Measurements from ENCODE around the gene RAD51B.

RAD51B gene

DNA sequence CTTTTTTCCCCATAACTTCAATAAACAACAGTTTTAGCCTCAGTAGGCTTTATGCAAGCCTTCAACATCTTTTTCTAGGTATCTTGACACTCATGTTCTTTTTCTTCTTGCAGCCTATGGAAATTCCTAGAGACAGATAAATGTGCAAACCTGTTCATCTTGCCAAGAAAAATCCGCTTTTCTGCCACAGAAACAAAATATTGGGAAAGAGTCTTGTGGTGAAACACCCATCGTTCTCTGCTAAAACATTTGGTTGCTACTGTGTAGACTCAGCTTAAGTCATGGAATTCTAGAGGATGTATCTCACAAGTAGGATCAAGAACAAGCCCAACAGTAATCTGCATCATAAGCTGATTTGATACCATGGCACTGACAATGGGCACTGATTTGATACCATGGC lies 677.4 kb downstream of the RAD51B start:
- 93% methylated on average over 2 of the region's 2 CpGs for WGBS
- Histone ChIP-seq H3K9me3 (ENCODE audit: insufficient read depth, low read depth, low read length) (no peaks in the 10 kb centered on the region), H3K27ac (ENCODE audit: low read depth, low read length) (no peak overlapping the region), H3K9ac (ENCODE audit: low read depth, low read length) (no peak overlapping the region), H3K4me1 (ENCODE audit: insufficient read depth, low read length) (peaks cover 19% of the 10 kb centered on the region), H3K36me3 (ENCODE audit: insufficient read depth, low read length) (no peaks in the 10 kb centered on the region), H3K27me3 (ENCODE audit: insufficient read depth, low read length) (no peaks in the 10 kb centered on the region), H3K4me3 (ENCODE audit: low read length) (no peak overlapping the region)

DNA sequence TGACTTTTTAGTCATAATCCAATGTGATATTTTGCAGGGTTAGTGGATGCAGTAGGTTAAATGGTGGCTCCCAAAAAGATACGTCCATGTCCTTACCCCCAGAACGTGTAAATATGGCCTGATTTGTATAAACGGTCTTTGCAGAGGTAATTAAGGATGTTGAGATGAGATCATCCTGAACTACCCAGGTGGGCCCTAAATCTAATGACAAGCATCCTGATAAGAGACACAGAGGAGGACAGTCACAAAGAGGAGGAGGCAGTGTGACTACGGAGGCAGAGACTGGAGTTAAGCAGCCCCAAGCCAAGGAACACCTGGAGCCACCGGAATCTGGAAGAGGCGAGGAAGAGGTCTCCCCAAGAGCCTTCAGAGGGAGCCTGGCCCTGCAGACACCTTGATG lies 679.9 kb downstream of the RAD51B start:
- Histone ChIP-seq H3K9me3 (ENCODE audit: insufficient read depth, low read depth, low read length) (no peaks in the 10 kb centered on the region), H3K4me1 (ENCODE audit: insufficient read depth, low read length) (peaks cover 10% of the 10 kb centered on the region; the same call in 1 of the 2 replicates), H3K4me3 (ENCODE audit: low read length) (no peak overlapping the region), H3K27me3 (ENCODE audit: insufficient read depth, low read length) (no peaks in the 10 kb centered on the region), H3K27ac (ENCODE audit: low read depth, low read length) (no peak overlapping the region), H3K9ac (ENCODE audit: low read depth, low read length) (no peak overlapping the region), H3K36me3 (ENCODE audit: insufficient read depth, low read length) (no peaks in the 10 kb centered on the region)
- WGBS = 93% methylated on average over 6 of the region's 6 CpGs

DNA sequence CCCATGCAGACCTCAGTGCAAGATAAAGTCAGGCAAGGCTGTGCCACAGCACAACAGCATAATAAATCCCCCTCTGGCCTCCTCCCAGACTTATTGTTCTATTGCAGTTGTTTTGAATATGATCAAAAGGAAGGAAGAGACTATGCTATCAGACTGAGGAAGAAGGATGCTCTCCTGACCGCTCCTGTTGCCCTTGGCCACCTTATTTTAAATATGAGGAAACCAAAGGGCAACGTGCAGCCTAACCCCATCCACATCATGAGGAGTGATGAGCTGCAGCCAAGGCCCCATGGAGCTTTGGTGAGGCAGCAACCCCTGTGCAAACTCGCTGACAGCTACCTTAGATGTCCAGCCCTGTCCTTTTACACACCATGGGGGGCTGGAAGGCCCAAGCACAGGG lies 681.6 kb downstream of the RAD51B start:
- 92% methylated on average over 3 of the region's 3 CpGs for WGBS
- Histone ChIP-seq H3K27me3 (ENCODE audit: insufficient read depth, low read length) (no peaks in the 10 kb centered on the region), H3K4me3 (ENCODE audit: low read length) (no peak overlapping the region), H3K27ac (ENCODE audit: low read depth, low read length) (no peak overlapping the region), H3K9ac (ENCODE audit: low read depth, low read length) (no peak overlapping the region), H3K9me3 (ENCODE audit: insufficient read depth, low read depth, low read length) (no peaks in the 10 kb centered on the region), H3K4me1 (ENCODE audit: insufficient read depth, low read length) (peaks cover 10% of the 10 kb centered on the region), H3K36me3 (ENCODE audit: insufficient read depth, low read length) (no peaks in the 10 kb centered on the region)

DNA sequence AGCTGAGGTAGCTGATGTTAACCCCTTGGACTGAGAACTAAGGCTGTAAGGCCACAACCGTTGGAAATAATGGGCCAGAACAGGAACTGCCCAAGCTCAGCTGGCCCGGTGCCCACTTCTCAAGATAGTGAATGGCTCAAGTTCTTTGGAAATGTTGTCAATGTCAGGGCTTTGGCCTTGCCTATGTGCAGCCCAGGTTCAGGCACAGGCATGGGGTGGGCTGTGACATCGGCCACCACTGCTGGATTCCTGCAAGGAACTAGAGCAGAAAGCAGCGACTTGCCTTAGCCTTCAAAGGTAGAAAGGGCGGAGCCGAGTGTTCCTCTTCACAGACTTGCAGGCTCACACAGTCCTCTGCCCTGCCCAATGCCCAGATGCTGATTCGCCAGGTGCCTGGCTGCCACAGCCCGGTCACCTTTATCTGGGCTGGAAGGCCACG lies 682.1 kb downstream of the RAD51B start:
- Histone ChIP-seq H3K9ac (ENCODE audit: low read depth, low read length) (no peak overlapping the region), H3K9me3 (ENCODE audit: insufficient read depth, low read depth, low read length) (no peaks in the 10 kb centered on the region), H3K4me1 (ENCODE audit: insufficient read depth, low read length) (peaks cover 14% of the 10 kb centered on the region), H3K4me3 (ENCODE audit: low read length) (no peak overlapping the region), H3K27ac (ENCODE audit: low read depth, low read length) (no peak overlapping the region), H3K27me3 (ENCODE audit: insufficient read depth, low read length) (no peaks in the 10 kb centered on the region), H3K36me3 (ENCODE audit: insufficient read depth, low read length) (no peaks in the 10 kb centered on the region)
- 93% methylated on average over 9 of the region's 9 CpGs for WGBS

DNA sequence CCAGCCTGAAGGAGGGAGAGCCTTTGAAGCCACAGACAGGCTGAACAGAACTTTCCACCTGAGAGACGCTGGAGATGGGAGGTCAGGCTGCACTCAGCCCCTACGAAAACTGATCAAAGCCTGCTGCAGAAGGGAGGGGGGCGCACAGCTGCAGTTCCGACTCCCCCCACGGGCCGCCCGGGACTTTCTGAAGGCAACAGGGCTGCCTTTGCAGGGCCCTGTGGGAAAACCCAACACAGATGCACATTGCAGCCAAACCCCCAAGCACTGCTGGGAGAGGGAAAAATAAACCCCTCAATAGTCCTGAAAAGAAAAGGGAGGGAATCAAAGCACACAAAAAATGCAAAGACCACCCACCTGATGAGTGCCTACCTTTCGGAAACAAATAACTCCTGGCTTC lies 682.7 kb downstream of the RAD51B start:
- no peak overlapping the region for H3K4me3 ChIP-seq (ENCODE audit: low read length)
- H3K9me3 ChIP-seq (ENCODE audit: insufficient read depth, low read depth, low read length) = no peaks in the 10 kb centered on the region
- no peak overlapping the region for H3K27ac ChIP-seq (ENCODE audit: low read depth, low read length)
- 91% methylated on average over 8 of the region's 8 CpGs for WGBS
- H3K9ac ChIP-seq (ENCODE audit: low read depth, low read length) = no peak overlapping the region
- H3K4me1 ChIP-seq (ENCODE audit: insufficient read depth, low read length) = peaks cover 14% of the 10 kb centered on the region
- H3K27me3 ChIP-seq (ENCODE audit: insufficient read depth, low read length) = no peaks in the 10 kb centered on the region
- no peaks in the 10 kb centered on the region for H3K36me3 ChIP-seq (ENCODE audit: insufficient read depth, low read length)

DNA sequence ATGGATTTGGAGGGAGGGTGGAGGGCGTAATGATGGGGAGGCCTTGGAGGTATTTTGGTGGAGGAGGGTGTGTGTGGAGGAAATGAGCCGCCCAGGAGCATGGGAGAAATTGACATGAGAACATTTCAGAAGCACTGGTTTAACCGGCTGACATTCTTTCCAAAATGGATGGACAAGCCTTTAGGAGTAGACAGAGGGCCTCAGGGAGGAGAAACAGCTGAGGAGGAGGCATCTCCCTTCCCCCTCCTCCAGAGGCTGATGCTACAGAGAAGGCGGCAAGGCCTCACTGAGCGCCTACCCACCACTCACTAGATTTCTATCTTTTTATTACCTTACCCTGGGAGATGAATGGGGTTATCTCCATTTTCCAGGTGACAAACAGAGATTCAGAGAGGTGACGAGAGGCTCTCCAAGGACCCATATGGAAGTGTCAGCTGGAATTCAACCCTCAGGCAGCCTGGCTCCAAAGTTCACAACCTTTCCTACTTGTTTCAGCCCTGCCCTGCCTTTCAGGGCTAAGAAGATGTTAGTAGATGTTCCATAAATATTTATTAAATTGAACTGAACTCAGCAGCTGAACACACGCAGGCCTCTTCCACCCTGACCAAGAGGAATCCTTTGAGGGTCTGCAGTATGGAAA lies 683.7 kb downstream of the RAD51B start:
- Histone ChIP-seq H3K4me1 (ENCODE audit: insufficient read depth, low read length) (peaks cover 14% of the 10 kb centered on the region), H3K36me3 (ENCODE audit: insufficient read depth, low read length) (no peaks in the 10 kb centered on the region), H3K4me3 (ENCODE audit: low read length) (no peak overlapping the region), H3K27me3 (ENCODE audit: insufficient read depth, low read length) (no peaks in the 10 kb centered on the region), H3K9ac (ENCODE audit: low read depth, low read length) (no peak overlapping the region), H3K9me3 (ENCODE audit: insufficient read depth, low read depth, low read length) (no peaks in the 10 kb centered on the region), H3K27ac (ENCODE audit: low read depth, low read length) (no peak overlapping the region)
- WGBS = 95% methylated on average over 5 of the region's 7 CpGs

DNA sequence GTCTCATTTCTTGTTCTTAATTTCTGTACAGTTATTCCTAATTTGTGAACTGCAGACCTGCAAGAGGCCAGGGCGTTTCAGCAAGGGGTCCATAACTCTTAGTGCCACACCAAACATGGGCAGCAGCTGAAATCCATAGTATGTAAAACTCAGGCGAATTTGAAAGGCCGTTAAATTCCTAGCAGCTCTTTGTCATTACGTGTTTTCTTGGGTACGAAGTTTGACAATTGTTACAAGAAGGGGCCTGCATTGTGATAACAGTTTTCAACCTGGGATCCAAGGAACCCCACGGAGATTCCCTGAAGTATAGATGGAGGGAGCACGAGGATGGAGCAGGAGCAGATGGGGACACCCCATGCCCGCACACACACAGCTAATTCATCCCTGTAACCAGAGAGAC lies 685.3 kb downstream of the RAD51B start:
- no peak overlapping the region for H3K27ac ChIP-seq (ENCODE audit: low read depth, low read length)
- no peaks in the 10 kb centered on the region for H3K9me3 ChIP-seq (ENCODE audit: insufficient read depth, low read depth, low read length)
- H3K4me3 ChIP-seq (ENCODE audit: low read length) = no peak overlapping the region
- no peaks in the 10 kb centered on the region for H3K36me3 ChIP-seq (ENCODE audit: insufficient read depth, low read length)
- H3K9ac ChIP-seq (ENCODE audit: low read depth, low read length) = no peak overlapping the region
- peaks cover 14% of the 10 kb centered on the region for H3K4me1 ChIP-seq (ENCODE audit: insufficient read depth, low read length)
- WGBS = 63% methylated on average over 8 of the region's 8 CpGs
- H3K27me3 ChIP-seq (ENCODE audit: insufficient read depth, low read length) = no peaks in the 10 kb centered on the region

DNA sequence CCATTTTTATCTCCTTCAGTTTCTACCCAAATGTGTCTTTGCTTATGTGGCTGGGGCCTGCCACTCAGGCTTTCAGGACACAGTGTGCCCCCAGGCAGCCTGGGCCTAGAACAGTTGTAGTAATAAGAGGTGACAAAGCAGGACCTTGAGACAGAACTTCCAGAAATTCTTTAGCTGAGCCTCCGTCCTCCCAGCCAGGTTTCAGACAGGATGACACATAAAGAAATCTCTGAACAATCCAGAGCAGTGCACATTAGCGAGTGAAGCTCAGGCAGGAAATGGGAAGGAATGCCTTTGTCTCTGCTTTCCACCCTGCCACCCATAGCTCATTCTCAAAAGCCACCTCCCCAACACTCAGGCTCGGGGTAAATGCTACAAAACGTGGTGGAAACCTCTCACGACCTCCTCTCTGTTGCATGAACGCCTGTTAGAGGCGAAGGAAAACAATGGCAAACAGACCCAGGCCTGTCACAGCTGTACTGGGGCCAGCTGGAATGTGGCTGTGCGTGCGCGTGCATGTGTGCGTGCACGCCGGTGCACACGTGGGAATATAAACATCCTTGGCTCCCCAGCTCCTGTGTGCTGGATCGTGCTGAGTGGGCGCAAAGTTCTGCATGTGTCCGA lies 686.6 kb downstream of the RAD51B start:
- peak overlapping the region; percentile 41; the same call in 1 of the 2 replicates for H3K9ac ChIP-seq (ENCODE audit: low read depth, low read length)
- H3K27me3 ChIP-seq (ENCODE audit: insufficient read depth, low read length) = no peaks in the 10 kb centered on the region
- H3K27ac ChIP-seq (ENCODE audit: low read depth, low read length) = peak overlapping the region; percentile 39; the same call in 1 of the 2 replicates
- H3K4me1 ChIP-seq (ENCODE audit: insufficient read depth, low read length) = peaks cover 14% of the 10 kb centered on the region
- H3K36me3 ChIP-seq (ENCODE audit: insufficient read depth, low read length) = no peaks in the 10 kb centered on the region
- H3K4me3 ChIP-seq (ENCODE audit: low read length) = no peak overlapping the region
- H3K9me3 ChIP-seq (ENCODE audit: insufficient read depth, low read depth, low read length) = no peaks in the 10 kb centered on the region
- 88% methylated on average over 17 of the region's 17 CpGs for WGBS

DNA sequence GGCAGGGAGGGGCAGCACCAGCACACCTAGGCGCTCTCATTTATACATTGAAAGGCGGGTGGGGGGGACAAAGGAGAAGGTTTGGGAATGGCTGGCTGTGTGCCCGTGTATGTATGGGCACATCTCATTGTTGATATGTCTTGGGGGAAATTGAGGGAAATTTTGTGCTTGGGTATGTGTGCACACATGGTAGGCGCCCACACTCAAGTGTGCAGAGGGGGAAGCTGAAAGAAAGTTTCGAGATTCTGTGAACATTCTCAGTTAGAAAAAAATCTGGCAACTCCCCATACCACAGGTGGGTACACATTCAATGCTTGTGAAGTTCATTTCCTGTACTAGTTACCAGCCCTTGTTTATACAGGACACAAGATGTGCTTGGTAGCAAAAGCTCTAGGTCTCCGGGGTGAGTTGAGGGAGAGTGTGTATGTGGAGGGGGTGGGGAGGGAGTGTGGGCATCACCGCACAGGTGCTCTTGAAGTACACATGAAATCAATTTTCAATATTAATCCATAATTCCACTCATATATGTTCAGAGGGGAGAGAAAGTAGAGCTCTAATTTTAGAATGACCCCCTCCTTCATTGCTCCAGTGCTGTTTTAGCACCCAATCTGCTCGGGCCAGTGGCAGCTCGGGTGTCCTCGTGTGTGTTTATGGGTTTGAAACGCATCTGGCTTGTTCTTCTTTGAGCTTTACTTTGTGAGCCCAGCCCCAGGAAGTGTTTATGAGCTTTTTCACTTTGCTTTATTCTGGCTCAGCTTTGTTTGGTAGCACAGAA lies 687.3 kb downstream of the RAD51B start:
- H3K27ac ChIP-seq (ENCODE audit: low read depth, low read length) = peak overlapping the region; percentile 39; the same call in 1 of the 2 replicates
- no peak overlapping the region for H3K9ac ChIP-seq (ENCODE audit: low read depth, low read length)
- H3K9me3 ChIP-seq (ENCODE audit: insufficient read depth, low read depth, low read length) = no peaks in the 10 kb centered on the region
- H3K4me3 ChIP-seq (ENCODE audit: low read length) = no peak overlapping the region
- H3K4me1 ChIP-seq (ENCODE audit: insufficient read depth, low read length) = peaks cover 14% of the 10 kb centered on the region
- no peaks in the 10 kb centered on the region for H3K36me3 ChIP-seq (ENCODE audit: insufficient read depth, low read length)
- 93% methylated on average over 10 of the region's 11 CpGs for WGBS
- H3K27me3 ChIP-seq (ENCODE audit: insufficient read depth, low read length) = no peaks in the 10 kb centered on the region

DNA sequence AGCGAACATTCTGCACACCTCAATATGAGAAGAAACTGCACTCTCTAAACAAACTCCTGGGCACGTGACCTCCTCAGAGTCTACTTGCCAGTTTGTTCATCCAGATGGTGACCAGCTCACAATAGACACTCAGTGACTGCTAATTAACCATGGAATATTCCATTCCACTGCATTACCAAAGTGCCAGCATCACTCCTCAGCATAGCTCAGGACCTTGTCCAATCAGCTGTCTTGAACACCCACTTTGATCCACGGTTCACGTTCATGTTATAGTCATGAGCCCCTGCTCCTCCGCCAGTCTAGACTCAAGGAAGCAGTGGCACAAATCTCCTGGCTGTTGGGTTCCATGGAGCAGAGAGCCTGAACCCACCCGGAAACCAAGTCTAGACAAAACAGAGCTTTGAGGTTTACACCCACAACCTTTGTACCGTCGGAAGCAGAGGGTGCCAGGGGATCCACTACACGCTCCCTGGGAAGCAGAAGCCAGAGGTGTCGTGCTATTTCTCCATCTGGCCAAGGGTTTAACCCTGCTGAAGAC lies 688.0 kb downstream of the RAD51B start:
- Histone ChIP-seq H3K36me3 (ENCODE audit: insufficient read depth, low read length) (no peaks in the 10 kb centered on the region), H3K27me3 (ENCODE audit: insufficient read depth, low read length) (no peaks in the 10 kb centered on the region), H3K9ac (ENCODE audit: low read depth, low read length) (no peak overlapping the region), H3K9me3 (ENCODE audit: insufficient read depth, low read depth, low read length) (no peaks in the 10 kb centered on the region), H3K4me3 (ENCODE audit: low read length) (no peak overlapping the region), H3K27ac (ENCODE audit: low read depth, low read length) (no peak overlapping the region), H3K4me1 (ENCODE audit: insufficient read depth, low read length) (peaks cover 14% of the 10 kb centered on the region)
- 96% methylated on average over 10 of the region's 10 CpGs for WGBS

DNA sequence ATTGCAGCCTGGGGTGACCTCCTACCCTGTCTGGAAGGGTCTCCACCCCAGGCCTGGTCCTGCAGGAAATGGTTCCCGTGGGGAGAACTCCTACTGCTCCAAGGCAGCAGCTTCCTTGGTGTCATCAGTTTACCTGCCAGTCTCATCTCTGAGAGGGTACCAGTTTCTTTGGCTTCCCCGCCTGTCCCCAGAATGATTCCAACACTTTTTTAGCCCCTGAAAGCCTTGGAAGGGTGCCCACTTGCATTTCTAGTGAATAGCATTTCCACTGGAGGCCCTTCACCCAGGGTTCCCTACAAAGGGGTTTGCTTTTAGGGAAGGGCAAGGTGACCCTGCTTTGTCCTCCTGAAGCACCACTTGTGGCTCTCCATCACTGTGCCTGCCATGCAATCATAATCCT lies 689.0 kb downstream of the RAD51B start:
- Histone ChIP-seq H3K9me3 (ENCODE audit: insufficient read depth, low read depth, low read length) (no peaks in the 10 kb centered on the region), H3K36me3 (ENCODE audit: insufficient read depth, low read length) (no peaks in the 10 kb centered on the region), H3K4me1 (ENCODE audit: insufficient read depth, low read length) (peaks cover 9% of the 10 kb centered on the region), H3K27ac (ENCODE audit: low read depth, low read length) (no peak overlapping the region), H3K9ac (ENCODE audit: low read depth, low read length) (no peak overlapping the region), H3K27me3 (ENCODE audit: insufficient read depth, low read length) (no peaks in the 10 kb centered on the region), H3K4me3 (ENCODE audit: low read length) (no peak overlapping the region)
- WGBS = 59% methylated on average over 2 of the region's 2 CpGs

Data from HUES64 (cell line).